Measurements from ENCODE around the gene DMAC2L. TPM values are rescaled to one million over a fixed set of nuclear protein-coding genes. Genes with fewer than 3 reads are reported as not detected.

DMAC2L gene
- polyA plus RNA-seq, 3 donors = 20.9 to 23.0 (median 21.7) TPM

GRCh38 chr14:50321009-50321660, 9.0 kb downstream of the DMAC2L start:
- peak in 1 of 3 donors; percentile 81 for DNase-seq (ENCODE audit: low read depth in 3 of 3, low spot score in 2 of 3)

GRCh38 chr14:50331596-50331995, 19.5 kb downstream of the DMAC2L start:
- DNase-seq (ENCODE audit: low read depth in 3 of 3, low spot score in 2 of 3) = no peak

- no peak for DNase-seq (ENCODE audit: low read depth in 3 of 3, low spot score in 2 of 3)
These were observed 20.9 kb downstream of the DMAC2L start for GRCh38 chr14:50333014-50333509.

GRCh38 chr14:50334211-50334610, 22.1 kb downstream of the DMAC2L start:
- DNase-seq (ENCODE audit: low read depth in 3 of 3, low spot score in 2 of 3) = no peak

- DNase-seq (ENCODE audit: low read depth in 3 of 3, low spot score in 2 of 3) = no peak
These were observed 23.3 kb downstream of the DMAC2L start for GRCh38 chr14:50335389-50335788.

GRCh38 chr14:50335989-50336824, 24.1 kb downstream of the DMAC2L start:
- DNase-seq (ENCODE audit: low read depth in 3 of 3, low spot score in 2 of 3) = no peak

- DNase-seq (ENCODE audit: low read depth in 3 of 3, low spot score in 2 of 3) = no peak
These were observed 26.5 kb downstream of the DMAC2L start for GRCh38 chr14:50338587-50338986.

- no peak for DNase-seq (ENCODE audit: low read depth in 3 of 3, low spot score in 2 of 3)
These were observed 27.2 kb downstream of the DMAC2L start for GRCh38 chr14:50339178-50339804.

GRCh38 chr14:50340045-50340444, 27.9 kb downstream of the DMAC2L start:
- no peak for DNase-seq (ENCODE audit: low read depth in 3 of 3, low spot score in 2 of 3)

- DNase-seq (ENCODE audit: low read depth in 3 of 3, low spot score in 2 of 3) = no peak
These were observed 28.8 kb downstream of the DMAC2L start for GRCh38 chr14:50340963-50341362.

- DNase-seq (ENCODE audit: low read depth in 3 of 3, low spot score in 2 of 3) = no peak
These were observed 30.3 kb downstream of the DMAC2L start for GRCh38 chr14:50342221-50343078.

GRCh38 chr14:50343434-50343833, 31.3 kb downstream of the DMAC2L start:
- no peak for DNase-seq (ENCODE audit: low read depth in 3 of 3, low spot score in 2 of 3)

GRCh38 chr14:50344116-50344775, 32.1 kb downstream of the DMAC2L start:
- no peak for DNase-seq (ENCODE audit: low read depth in 3 of 3, low spot score in 2 of 3)

GRCh38 chr14:50344876-50345563, 32.9 kb downstream of the DMAC2L start:
- no peak for DNase-seq (ENCODE audit: low read depth in 3 of 3, low spot score in 2 of 3)

GRCh38 chr14:50345846-50346422, 33.8 kb downstream of the DMAC2L start:
- DNase-seq (ENCODE audit: low read depth in 3 of 3, low spot score in 2 of 3) = no peak

- no peak for DNase-seq (ENCODE audit: low read depth in 3 of 3, low spot score in 2 of 3)
These were observed 35.4 kb downstream of the DMAC2L start for GRCh38 chr14:50347521-50347920.

- DNase-seq (ENCODE audit: low read depth in 3 of 3, low spot score in 2 of 3) = no peak
These were observed 36.8 kb downstream of the DMAC2L start for GRCh38 chr14:50348933-50349332.

- DNase-seq (ENCODE audit: low read depth in 3 of 3, low spot score in 2 of 3) = no peak
These were observed 38.9 kb downstream of the DMAC2L start for GRCh38 chr14:50350975-50351374.

- no peak for DNase-seq (ENCODE audit: low read depth in 3 of 3, low spot score in 2 of 3)
These were observed 40.5 kb downstream of the DMAC2L start for GRCh38 chr14:50352584-50352983.
